ENCODE data around the gene NTRK3. TPM values are rescaled to one million over a fixed set of nuclear protein-coding genes. Genes with fewer than 3 reads are reported as not detected.

The NTRK3 gene
- total and polyA plus RNA-seq, 2 experiments from 2014 or later, result not detected

- WGBS, 2 experiments (ENCODE audit: low coverage in 1 of 2, low lambda C conversion rate in 2 of 2, missing lambda C conversion rate in 2 of 2), result 39 to 40% methylated on average over 5 of the region's 5 CpGs
- no peaks in the 10 kb centered on the region for H3K36me3 ChIP-seq (ENCODE audit: low read depth)
- no peaks in the 10 kb centered on the region for H3K9me2 ChIP-seq (ENCODE audit: insufficient read depth)
- no peaks in the 10 kb centered on the region for H3K79me2 ChIP-seq (ENCODE audit: insufficient read depth)
- H3K4me2 ChIP-seq (ENCODE audit: unreplicated experiment), result no peak overlapping the region
- H3K4me1 ChIP-seq (ENCODE audit: insufficient read depth), result peaks cover 14% of the 10 kb centered on the region; the same call in 1 of the 2 replicates
- no peak for DNase-seq
- no peak overlapping the region for H3K27ac ChIP-seq
- no peak overlapping the region for H3K9ac ChIP-seq
- H3K4me3 ChIP-seq, result no peak overlapping the region
- no peaks in the 10 kb centered on the region for H3F3A ChIP-seq (ENCODE audit: insufficient read depth)
- in situ Hi-C loops (cut with MboI), result no loop called here
- H3K9me3 ChIP-seq (ENCODE audit: low read depth), result no peaks in the 10 kb centered on the region
- no peak for TF ChIP-seq EZH2 (IDR thresholded peaks at IDR 0.05; ENCODE audit: insufficient read depth, poor library complexity, severe bottlenecking)
- TF ChIP-seq EZH2phosphoT487 (IDR thresholded peaks at IDR 0.05; ENCODE audit: insufficient read depth, low read depth), result no peak
- no peaks in the 10 kb centered on the region for H4K20me1 ChIP-seq (ENCODE audit: insufficient read depth)
- H3K27me3 ChIP-seq (replicated peaks; ENCODE audit: insufficient read depth), result no peaks in the 10 kb centered on the region; the same call in 1 of the 2 replicates
- H2AFZ ChIP-seq, result no peak overlapping the region
Observed at GRCh38 chr15:88241060-88241459, 15.5 kb downstream of the NTRK3 start.

DNA sequence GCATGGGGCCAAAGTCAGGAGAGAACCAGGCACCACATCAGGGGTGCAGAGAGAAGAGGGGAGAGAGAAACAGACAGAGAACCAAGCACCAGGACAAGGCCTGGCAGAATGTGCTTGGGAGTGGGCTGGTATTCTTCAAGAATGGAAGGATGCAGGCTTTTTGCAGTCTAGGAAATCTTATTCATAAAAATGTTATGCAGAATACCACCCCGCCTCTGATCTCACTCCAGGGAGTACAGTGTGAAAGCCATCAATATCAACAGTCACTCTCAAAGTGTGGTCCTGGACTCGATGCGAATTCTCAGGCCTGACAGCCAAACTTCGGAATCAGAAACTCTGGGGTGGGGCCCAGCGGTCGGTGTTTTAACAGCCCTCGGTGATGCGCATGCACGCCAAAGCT is 16.9 kb downstream of the NTRK3 start:
- DNase-seq, result no peak
- WGBS, 2 experiments (ENCODE audit: low coverage in 1 of 2, low lambda C conversion rate in 2 of 2, missing lambda C conversion rate in 2 of 2), result 57 to 62% methylated on average over 9 of the region's 9 CpGs

GRCh38 chr15:88238618-88239430 is 17.7 kb downstream of the NTRK3 start:
- Histone ChIP-seq H3K9me2 (ENCODE audit: insufficient read depth) (no peaks in the 10 kb centered on the region), H3K36me3 (ENCODE audit: low read depth) (no peaks in the 10 kb centered on the region), H3K27ac (peak overlapping the region; percentile 69), H3K4me2 (ENCODE audit: unreplicated experiment) (no peak overlapping the region), H2AFZ (peak overlapping the region; percentile 55), H3K9ac (peak overlapping the region; percentile 60), H3K27me3 (replicated peaks; ENCODE audit: insufficient read depth) (no peaks in the 10 kb centered on the region; the same call in 1 of the 2 replicates), H3K4me3 (no peak overlapping the region), H3K79me2 (ENCODE audit: insufficient read depth) (no peaks in the 10 kb centered on the region), H3K4me1 (ENCODE audit: insufficient read depth) (peaks cover 14% of the 10 kb centered on the region; the same call in 1 of the 2 replicates), H3K9me3 (ENCODE audit: low read depth) (no peaks in the 10 kb centered on the region), H3F3A (ENCODE audit: insufficient read depth) (no peaks in the 10 kb centered on the region), H4K20me1 (ENCODE audit: insufficient read depth) (no peaks in the 10 kb centered on the region)
- peak; percentile 73 for DNase-seq
- TF ChIP-seq EZH2phosphoT487 (IDR thresholded peaks at IDR 0.05; ENCODE audit: insufficient read depth, low read depth), result no peak
- in situ Hi-C loops (cut with MboI), result no loop called here
- 29 to 36% methylated on average over 8 of the region's 8 CpGs for WGBS, 2 experiments (ENCODE audit: low coverage in 1 of 2, low lambda C conversion rate in 2 of 2, missing lambda C conversion rate in 2 of 2)

More for the DNA sequence above, 16.9 kb downstream of the NTRK3 start:
- Histone ChIP-seq H4K20me1 (ENCODE audit: insufficient read depth) (no peaks in the 10 kb centered on the region), H3K27ac (no peak overlapping the region), H3K9ac (no peak overlapping the region), H3F3A (ENCODE audit: insufficient read depth) (no peaks in the 10 kb centered on the region), H3K27me3 (replicated peaks; ENCODE audit: insufficient read depth) (no peaks in the 10 kb centered on the region; the same call in 1 of the 2 replicates), H3K4me3 (no peak overlapping the region), H3K9me3 (ENCODE audit: low read depth) (no peaks in the 10 kb centered on the region), H3K9me2 (ENCODE audit: insufficient read depth) (no peaks in the 10 kb centered on the region), H2AFZ (no peak overlapping the region; the same call in 1 of the 2 replicates), H3K36me3 (ENCODE audit: low read depth) (no peaks in the 10 kb centered on the region), H3K4me1 (ENCODE audit: insufficient read depth) (peaks cover 14% of the 10 kb centered on the region; the same call in 1 of the 2 replicates), H3K4me2 (ENCODE audit: unreplicated experiment) (no peak overlapping the region), H3K79me2 (ENCODE audit: insufficient read depth) (no peaks in the 10 kb centered on the region)
- TF ChIP-seq EZH2phosphoT487 (IDR thresholded peaks at IDR 0.05; ENCODE audit: insufficient read depth, low read depth) (no peak), EZH2 (IDR thresholded peaks at IDR 0.05; ENCODE audit: insufficient read depth, poor library complexity, severe bottlenecking) (no peak)
- in situ Hi-C loops (cut with MboI), result no loop called here

- Histone ChIP-seq H3F3A (ENCODE audit: insufficient read depth) (no peaks in the 10 kb centered on the region), H3K36me3 (ENCODE audit: low read depth) (no peaks in the 10 kb centered on the region), H3K4me2 (ENCODE audit: unreplicated experiment) (no peak overlapping the region), H3K27ac (no peak overlapping the region), H3K9me2 (ENCODE audit: insufficient read depth) (no peaks in the 10 kb centered on the region), H4K20me1 (ENCODE audit: insufficient read depth) (no peaks in the 10 kb centered on the region), H3K27me3 (replicated peaks; ENCODE audit: insufficient read depth) (no peaks in the 10 kb centered on the region; the same call in 1 of the 2 replicates), H2AFZ (no peak overlapping the region), H3K79me2 (ENCODE audit: insufficient read depth) (no peaks in the 10 kb centered on the region), H3K9ac (no peak overlapping the region), H3K4me1 (ENCODE audit: insufficient read depth) (peaks cover 14% of the 10 kb centered on the region; the same call in 1 of the 2 replicates), H3K4me3 (no peak overlapping the region), H3K9me3 (ENCODE audit: low read depth) (no peaks in the 10 kb centered on the region)
- 37 to 53% methylated on average over 8 of the region's 8 CpGs for WGBS, 2 experiments (ENCODE audit: low coverage in 1 of 2, low lambda C conversion rate in 2 of 2, missing lambda C conversion rate in 2 of 2)
- in situ Hi-C loops (cut with MboI), result no loop called here
- no peak for TF ChIP-seq EZH2phosphoT487 (IDR thresholded peaks at IDR 0.05; ENCODE audit: insufficient read depth, low read depth)
- DNase-seq, result no peak
Observed at GRCh38 chr15:88234711-88235110, 21.8 kb downstream of the NTRK3 start.
